Panc1 (cell line): ENCODE results near the gene GFER. TPM values are rescaled to one million over a fixed set of nuclear protein-coding genes. Genes with fewer than 3 reads are reported as not detected.

Experiments
- ATAC-seq: fragments of 200-7000 bp; cut with Tn5 transposase; 2 replicates; pipeline ENCODE4 v1.9.1; 2020; ENCODE audit warnings: mild to moderate bottlenecking, moderate library complexity
- BruUV-seq: library from RNA; stranded (reverse); fragments of 400-500 nt; replicated peaks from 2 replicates; lab custom pipeline; 2021; lab: Mats Ljungman, UMichigan
- CTCF ChIA-PET: fragments of 300-600 bp; sonication (Branson Sonifier 250); formaldehyde crosslinking; loops from one replicate; lab custom pipeline; 2022; ENCODE audit warnings: antibody characterized with exemption; lab: Charles Lee
- POLR2A ChIA-PET: fragments of 300-600 bp; sonication (Branson Sonifier 250); formaldehyde crosslinking; loops from one replicate; lab custom pipeline; 2022; ENCODE audit warnings: antibody characterized with exemption; lab: Charles Lee
- DNase-seq: peaks from one replicate; pipeline ENCODE4 v3.0.0-alpha.2; 2010; ENCODE audit warnings: low read depth, low spot score
- H3K27ac ChIP-seq: 2 replicates; pipeline ENCODE4 v1.5.1; 2011; ENCODE audit warnings: mild to moderate bottlenecking, low read length, inconsistent platforms
- H3K27me3 ChIP-seq: fragments of 200-500 bp; sonication (Bioruptor generic); 2 replicates; pipeline ENCODE4 v1.6.0; 2014; ENCODE audit warnings: low read length, inconsistent platforms; ENCODE audit not compliant: control insufficient read depth, insufficient read depth
- H3K36me3 ChIP-seq: fragments of 200-500 bp; sonication (Bioruptor generic); 2 replicates; pipeline ENCODE4 v1.5.1; 2014; ENCODE audit warnings: inconsistent platforms, mild to moderate bottlenecking, low read length, moderate library complexity; ENCODE audit not compliant: control insufficient read depth, insufficient read depth
- H3K4me1 ChIP-seq: 2 replicates; pipeline ENCODE4 v1.5.1; 2011; ENCODE audit warnings: inconsistent platforms, mild to moderate bottlenecking, low read length, moderate library complexity; ENCODE audit not compliant: control insufficient read depth, insufficient read depth
- H3K4me3 ChIP-seq, 2 experiments: 2 replicates each; pipeline ENCODE4 v1.5.1; 2011 to 2012; ENCODE audit warnings: low read depth in 2 of 2, low read length in 2 of 2, mild to moderate bottlenecking in 2 of 2, inconsistent platforms in 1 of 2, moderate library complexity in 1 of 2
- H3K9me3 ChIP-seq: fragments of 200-500 bp; sonication (Bioruptor generic); 2 replicates; pipeline ENCODE4 v1.5.1; 2014; ENCODE audit warnings: low read depth, mild to moderate bottlenecking, inconsistent platforms, low read length, moderate library complexity; ENCODE audit not compliant: control insufficient read depth, insufficient read depth
- CTCF ChIP-seq: fragments of 450-650 bp; IDR thresholded peaks from 2 replicates; pipeline ENCODE4 v1.5.1; 2017; ENCODE audit warnings: mild to moderate bottlenecking
- POLR2AphosphoS5 ChIP-seq: IDR thresholded peaks from 2 replicates; pipeline ENCODE4 v1.6.1; 2012; ENCODE audit warnings: mild to moderate bottlenecking, low read depth, low read length, moderate library complexity
- REST ChIP-seq, 2 experiments: IDR thresholded peaks; 2 replicates each; pipeline ENCODE4 v1.6.1; 2011 to 2012; ENCODE audit warnings: low read depth in 2 of 2, control low read depth in 1 of 2, low read length in 1 of 2, mild to moderate bottlenecking in 1 of 2, moderate library complexity in 1 of 2; ENCODE audit not compliant: insufficient read depth in 1 of 2
- SIN3A ChIP-seq: IDR thresholded peaks from 2 replicates; pipeline ENCODE4 v1.6.1; 2012; ENCODE audit warnings: low read depth, mild to moderate bottlenecking, low read length, moderate library complexity, borderline replicate concordance; ENCODE audit not compliant: insufficient read depth
- TCF7L2 ChIP-seq: IDR thresholded peaks from 2 replicates; pipeline ENCODE4 v1.6.1; 2011; ENCODE audit warnings: mild to moderate bottlenecking, low read depth, low read length, inconsistent platforms
- in situ Hi-C: cut with HindIII; loops from 2 replicates; pipeline ENCODE4 v1.10.0; 2016; ENCODE audit warnings: low sequenced_read_pairs, low pct_unique_long_range_greater_than_20kb
- intact Hi-C: fragments of 100-400 bp; cut with micrococcal nuclease; formaldehyde crosslinking; loops from one replicate; pipeline ENCODE4 v1.10.0; 2022; ENCODE audit not compliant: unreplicated experiment
- total RNA-seq: library from RNA; stranded (reverse); gene quantifications from one replicate; pipeline ENCODE4 v1.2.1, GENCODE V29; 2021; ENCODE audit not compliant: unreplicated experiment

Gene GFER
- total RNA-seq, 1 experiment from 2014 or later: 49.2 TPM

- Histone ChIP-seq H3K27ac (peak overlapping the region; percentile 65), H3K4me1 (peaks cover 43% of the 10 kb centered on the region), H3K9me3 (no peaks in the 10 kb centered on the region), H3K4me3 (no peak overlapping the region), H3K36me3 (peaks cover 6% of the 10 kb centered on the region; the same call in 1 of the 2 replicates), H3K27me3 (no peaks in the 10 kb centered on the region)
- no TSS peak for BruUV-seq
- TF ChIP-seq POLR2AphosphoS5 (peak; percentile 44; the same call in 1 of the 2 replicates), SIN3A (peak; percentile 55; the same call in 1 of the 2 replicates), CTCF (peak; percentile 99), TCF7L2 (no peak), REST (IDR thresholded peaks at IDR 0.05; ENCODE audit: insufficient read depth in 1 of 2, low read depth in 2 of 2, low read length in 1 of 2) (no peak)
- intact Hi-C loops: no loop called here
- ATAC-seq (peak; percentile 89), DNase-seq (no peak)
- POLR2A ChIA-PET: no interaction called here
- in situ Hi-C loops: no loop called here
- CTCF ChIA-PET: interaction anchor here (0.5 to 1.0 kb wide), 6 partner anchors 19 to 215 kb away, joined by 3 to 5 read pairs (median 3); no protein-coding TSS in a partner anchor
These were observed 20.0 kb downstream of the GFER start for GRCh38 chr16:2003827-2004641.

GRCh38 chr16:2004795-2005517 is 21.0 kb downstream of the GFER start:
- Histone ChIP-seq H3K9me3 (no peaks in the 10 kb centered on the region), H3K4me3 (no peak overlapping the region), H3K27ac (peak overlapping the region; percentile 65), H3K4me1 (peaks cover 43% of the 10 kb centered on the region), H3K27me3 (no peaks in the 10 kb centered on the region), H3K36me3 (peaks cover 6% of the 10 kb centered on the region; the same call in 1 of the 2 replicates)
- in situ Hi-C loops (no loop called here), intact Hi-C loops (no loop called here)
- TF ChIP-seq SIN3A: no peak
- no peak for TF ChIP-seq REST (IDR thresholded peaks at IDR 0.05; ENCODE audit: insufficient read depth in 1 of 2, low read depth in 2 of 2, low read length in 1 of 2)
- TF ChIP-seq TCF7L2: no peak
- TF ChIP-seq CTCF: no peak
- TF ChIP-seq POLR2AphosphoS5: no peak
- ATAC-seq: peak; percentile 2; the same call in 1 of the 2 replicates
- no TSS peak for BruUV-seq
- ChIA-PET POLR2A (no interaction called here), CTCF (interaction anchor here (1.0 kb wide), 1 partner anchor 27 kb away, joined by 3 read pairs; no protein-coding TSS in a partner anchor)
- no peak for DNase-seq
